ENCODE measurements around the gene RAB44.

DNA sequence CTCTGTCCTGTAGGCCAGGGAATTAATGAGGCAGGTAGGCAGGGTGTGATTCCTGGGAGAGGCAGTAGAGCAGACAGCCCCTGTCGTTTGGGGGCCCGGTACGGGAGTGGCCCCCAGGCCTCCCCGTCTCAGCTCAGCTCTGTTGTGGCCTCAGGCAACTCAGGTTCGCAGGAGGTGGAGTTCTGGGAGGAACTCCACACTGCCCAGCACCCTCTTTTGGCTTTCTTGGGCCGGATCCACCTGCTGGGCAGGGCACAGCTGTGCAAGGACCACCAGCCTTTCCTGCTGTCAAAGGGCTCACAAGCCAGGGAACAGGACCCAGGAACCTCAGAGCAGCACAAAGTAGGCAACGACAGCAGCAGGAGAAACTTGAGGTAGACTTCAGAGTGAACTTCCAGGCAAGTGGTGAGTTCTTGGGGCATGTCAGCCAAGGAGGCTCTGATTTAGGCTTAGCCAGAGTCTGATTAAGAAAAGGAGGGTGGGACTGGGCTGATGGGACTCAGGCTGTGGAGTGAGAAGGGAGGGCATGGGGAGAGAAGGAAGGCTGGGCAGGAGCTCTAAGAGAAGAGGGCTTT, 36.9 kb downstream of the RAB44 start:
- TF ChIP-seq EZH2 (IDR thresholded peaks at IDR 0.05): no peak
- no peak for TF ChIP-seq SRF (IDR thresholded peaks at IDR 0.05; ENCODE audit: low read depth)
- no peak for TF ChIP-seq SP1 (IDR thresholded peaks at IDR 0.05; ENCODE audit: low read depth)
- TF ChIP-seq, protein P1, sequence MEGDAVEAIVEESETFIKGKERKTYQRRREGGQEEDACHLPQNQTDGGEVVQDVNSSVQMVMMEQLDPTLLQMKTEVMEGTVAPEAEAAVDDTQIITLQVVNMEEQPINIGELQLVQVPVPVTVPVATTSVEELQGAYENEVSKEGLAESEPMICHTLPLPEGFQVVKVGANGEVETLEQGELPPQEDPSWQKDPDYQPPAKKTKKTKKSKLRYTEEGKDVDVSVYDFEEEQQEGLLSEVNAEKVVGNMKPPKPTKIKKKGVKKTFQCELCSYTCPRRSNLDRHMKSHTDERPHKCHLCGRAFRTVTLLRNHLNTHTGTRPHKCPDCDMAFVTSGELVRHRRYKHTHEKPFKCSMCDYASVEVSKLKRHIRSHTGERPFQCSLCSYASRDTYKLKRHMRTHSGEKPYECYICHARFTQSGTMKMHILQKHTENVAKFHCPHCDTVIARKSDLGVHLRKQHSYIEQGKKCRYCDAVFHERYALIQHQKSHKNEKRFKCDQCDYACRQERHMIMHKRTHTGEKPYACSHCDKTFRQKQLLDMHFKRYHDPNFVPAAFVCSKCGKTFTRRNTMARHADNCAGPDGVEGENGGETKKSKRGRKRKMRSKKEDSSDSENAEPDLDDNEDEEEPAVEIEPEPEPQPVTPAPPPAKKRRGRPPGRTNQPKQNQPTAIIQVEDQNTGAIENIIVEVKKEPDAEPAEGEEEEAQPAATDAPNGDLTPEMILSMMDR (IDR thresholded peaks at IDR 0.05 in 2 of 3, conservative IDR thresholded peaks at IDR 0.05 in 1 of 3; ENCODE audit: borderline replicate concordance in 1 of 3, insufficient read depth in 1 of 3, low read depth in 2 of 3, low read length in 2 of 3): no peak
- TF ChIP-seq POLR2A (IDR thresholded peaks at IDR 0.05; ENCODE audit: borderline replicate concordance, extremely low read depth, insufficient read depth, insufficient read length): no peak
- TF ChIP-seq CEBPB (IDR thresholded peaks at IDR 0.05; ENCODE audit: low read depth): no peak
- TF ChIP-seq EZH2phosphoT487 (IDR thresholded peaks at IDR 0.05; ENCODE audit: borderline replicate concordance): no peak
- no peak for TF ChIP-seq TCF7L2 (IDR thresholded peaks at IDR 0.05; ENCODE audit: borderline replicate concordance, extremely low read depth, insufficient read depth, insufficient read length)
- no peak for TF ChIP-seq POLR2AphosphoS5 (IDR thresholded peaks at IDR 0.05; ENCODE audit: low read depth, low read length)
- no peak for TF ChIP-seq RAD21 (IDR thresholded peaks at IDR 0.05; ENCODE audit: low read depth)
- TF ChIP-seq, protein P2, sequence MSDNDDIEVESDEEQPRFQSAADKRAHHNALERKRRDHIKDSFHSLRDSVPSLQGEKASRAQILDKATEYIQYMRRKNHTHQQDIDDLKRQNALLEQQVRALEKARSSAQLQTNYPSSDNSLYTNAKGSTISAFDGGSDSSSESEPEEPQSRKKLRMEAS (IDR thresholded peaks at IDR 0.05): no peak
- TF ChIP-seq, protein P3, sequence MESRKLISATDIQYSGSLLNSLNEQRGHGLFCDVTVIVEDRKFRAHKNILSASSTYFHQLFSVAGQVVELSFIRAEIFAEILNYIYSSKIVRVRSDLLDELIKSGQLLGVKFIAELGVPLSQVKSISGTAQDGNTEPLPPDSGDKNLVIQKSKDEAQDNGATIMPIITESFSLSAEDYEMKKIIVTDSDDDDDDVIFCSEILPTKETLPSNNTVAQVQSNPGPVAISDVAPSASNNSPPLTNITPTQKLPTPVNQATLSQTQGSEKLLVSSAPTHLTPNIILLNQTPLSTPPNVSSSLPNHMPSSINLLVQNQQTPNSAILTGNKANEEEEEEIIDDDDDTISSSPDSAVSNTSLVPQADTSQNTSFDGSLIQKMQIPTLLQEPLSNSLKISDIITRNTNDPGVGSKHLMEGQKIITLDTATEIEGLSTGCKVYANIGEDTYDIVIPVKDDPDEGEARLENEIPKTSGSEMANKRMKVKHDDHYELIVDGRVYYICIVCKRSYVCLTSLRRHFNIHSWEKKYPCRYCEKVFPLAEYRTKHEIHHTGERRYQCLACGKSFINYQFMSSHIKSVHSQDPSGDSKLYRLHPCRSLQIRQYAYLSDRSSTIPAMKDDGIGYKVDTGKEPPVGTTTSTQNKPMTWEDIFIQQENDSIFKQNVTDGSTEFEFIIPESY (IDR thresholded peaks at IDR 0.05; ENCODE audit: extremely low read depth, insufficient replicate concordance, low read length): no peak
- TF ChIP-seq YY1 (IDR thresholded peaks at IDR 0.05; ENCODE audit: extremely low read depth, insufficient replicate concordance, low read depth, low read length): no peak

All from HCT116 (cell line).